Measurements from ENCODE around the gene JHY.

DNA sequence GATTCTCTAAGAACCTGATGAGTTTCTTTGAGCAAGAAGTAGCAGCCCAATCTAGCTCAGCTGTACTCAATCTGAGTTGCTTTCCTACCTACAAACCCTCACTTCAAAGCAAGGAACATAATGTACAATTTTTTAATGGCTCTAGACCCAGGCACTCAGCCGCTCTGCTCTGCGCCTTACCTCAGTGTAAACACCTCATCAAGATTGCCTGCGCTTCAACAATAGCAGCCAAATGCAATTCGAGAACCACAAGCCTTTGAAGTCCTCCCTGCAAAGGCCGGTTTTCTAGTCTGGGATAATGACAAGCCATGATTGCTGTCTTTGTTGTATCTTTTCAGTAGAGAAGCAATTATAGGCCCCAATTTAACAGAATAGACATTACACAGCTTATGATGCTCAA is 38.0 kb downstream of the JHY start:
- TF ChIP-seq EP300 (IDR thresholded peaks at IDR 0.05) (no peak), POLR2AphosphoS5 (IDR thresholded peaks at IDR 0.05) (no peak)
- TF ChIP-seq, protein P1, sequence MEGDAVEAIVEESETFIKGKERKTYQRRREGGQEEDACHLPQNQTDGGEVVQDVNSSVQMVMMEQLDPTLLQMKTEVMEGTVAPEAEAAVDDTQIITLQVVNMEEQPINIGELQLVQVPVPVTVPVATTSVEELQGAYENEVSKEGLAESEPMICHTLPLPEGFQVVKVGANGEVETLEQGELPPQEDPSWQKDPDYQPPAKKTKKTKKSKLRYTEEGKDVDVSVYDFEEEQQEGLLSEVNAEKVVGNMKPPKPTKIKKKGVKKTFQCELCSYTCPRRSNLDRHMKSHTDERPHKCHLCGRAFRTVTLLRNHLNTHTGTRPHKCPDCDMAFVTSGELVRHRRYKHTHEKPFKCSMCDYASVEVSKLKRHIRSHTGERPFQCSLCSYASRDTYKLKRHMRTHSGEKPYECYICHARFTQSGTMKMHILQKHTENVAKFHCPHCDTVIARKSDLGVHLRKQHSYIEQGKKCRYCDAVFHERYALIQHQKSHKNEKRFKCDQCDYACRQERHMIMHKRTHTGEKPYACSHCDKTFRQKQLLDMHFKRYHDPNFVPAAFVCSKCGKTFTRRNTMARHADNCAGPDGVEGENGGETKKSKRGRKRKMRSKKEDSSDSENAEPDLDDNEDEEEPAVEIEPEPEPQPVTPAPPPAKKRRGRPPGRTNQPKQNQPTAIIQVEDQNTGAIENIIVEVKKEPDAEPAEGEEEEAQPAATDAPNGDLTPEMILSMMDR (IDR thresholded peaks at IDR 0.05), result no peak

Data from stomach (tissue), 4 donors.